Peyer's patch (tissue), 4 donors: ENCODE results near the gene CHN2.

Experiments used
- POLR2A ChIP-seq, 2 donors: fragments of 450-650 bp; IDR thresholded peaks; one replicate each; pipeline ENCODE4 v1.5.1; 2017; ENCODE audit warnings: antibody characterized with exemption in 2 of 2, mild to moderate bottlenecking in 2 of 2, moderate library complexity in 2 of 2
- TF ChIP-seq, protein P1 (sequence below), 6 experiments: fragments of 450-650 bp in 4 of 6; fragments of 200-600 bp in 2 of 6; sonication (generic) in 1 of 6; IDR thresholded peaks; one replicate each; pipeline ENCODE4 v1.5.1; 2017 to 2019; ENCODE audit warnings: antibody characterized with exemption in 6 of 6, mild to moderate bottlenecking in 3 of 6, moderate library complexity in 1 of 6

DNA sequence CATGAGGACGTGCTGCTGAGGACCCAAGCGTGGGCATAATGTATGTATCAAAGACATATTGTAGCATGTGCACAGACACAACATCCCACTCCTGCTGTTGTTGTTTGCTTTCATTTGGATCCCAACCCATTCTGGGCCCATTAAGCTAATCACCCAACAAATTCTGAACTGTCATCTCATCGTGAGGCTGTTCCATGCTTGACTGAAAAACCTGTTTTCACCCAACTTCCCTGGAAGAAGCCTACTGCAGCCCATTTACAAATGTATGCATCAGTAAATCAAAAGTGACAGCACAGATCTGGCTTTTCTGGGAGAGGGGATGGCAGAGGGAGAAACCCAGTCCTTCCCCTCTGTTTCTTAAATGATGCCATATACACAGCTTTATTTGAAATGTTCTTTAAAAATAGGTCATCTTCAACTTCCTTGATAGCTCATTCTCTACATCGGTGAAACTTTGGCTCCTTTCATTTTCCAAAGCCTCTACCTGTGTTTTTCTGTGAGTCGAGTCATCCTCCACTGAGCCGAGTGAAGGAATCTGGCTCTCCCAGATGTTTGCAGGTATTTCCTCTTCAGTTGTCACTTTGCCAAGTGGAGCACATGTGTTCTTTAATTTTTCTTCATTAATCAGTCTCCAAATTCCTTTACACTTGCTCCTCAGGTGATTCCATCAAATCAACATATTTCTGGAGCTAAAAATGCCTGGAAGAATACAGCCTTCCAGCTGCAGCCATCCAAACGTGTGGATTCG lies 151.8 kb downstream of the CHN2 start:
- TF ChIP-seq, protein P1, sequence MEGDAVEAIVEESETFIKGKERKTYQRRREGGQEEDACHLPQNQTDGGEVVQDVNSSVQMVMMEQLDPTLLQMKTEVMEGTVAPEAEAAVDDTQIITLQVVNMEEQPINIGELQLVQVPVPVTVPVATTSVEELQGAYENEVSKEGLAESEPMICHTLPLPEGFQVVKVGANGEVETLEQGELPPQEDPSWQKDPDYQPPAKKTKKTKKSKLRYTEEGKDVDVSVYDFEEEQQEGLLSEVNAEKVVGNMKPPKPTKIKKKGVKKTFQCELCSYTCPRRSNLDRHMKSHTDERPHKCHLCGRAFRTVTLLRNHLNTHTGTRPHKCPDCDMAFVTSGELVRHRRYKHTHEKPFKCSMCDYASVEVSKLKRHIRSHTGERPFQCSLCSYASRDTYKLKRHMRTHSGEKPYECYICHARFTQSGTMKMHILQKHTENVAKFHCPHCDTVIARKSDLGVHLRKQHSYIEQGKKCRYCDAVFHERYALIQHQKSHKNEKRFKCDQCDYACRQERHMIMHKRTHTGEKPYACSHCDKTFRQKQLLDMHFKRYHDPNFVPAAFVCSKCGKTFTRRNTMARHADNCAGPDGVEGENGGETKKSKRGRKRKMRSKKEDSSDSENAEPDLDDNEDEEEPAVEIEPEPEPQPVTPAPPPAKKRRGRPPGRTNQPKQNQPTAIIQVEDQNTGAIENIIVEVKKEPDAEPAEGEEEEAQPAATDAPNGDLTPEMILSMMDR (IDR thresholded peaks at IDR 0.05), result no peak
- no peak for TF ChIP-seq POLR2A (IDR thresholded peaks at IDR 0.05)
